Parathyroid adenoma (tissue), 2 donors: ENCODE results near the gene FNDC1.
A peak's percentile ranks its signal among the peaks of the same experiment; 100 is the strongest.
"Not testable (repeated sequence)": the region's sequence is repeated elsewhere in the genome, so short reads cannot be mapped to it uniquely, and the experiment has no call there.

Experiments used
- H2AFZ ChIP-seq: fragments of 300-600 bp; sonication (generic); one replicate; pipeline ENCODE4 v1.7.0; 2017; ENCODE audit warnings: antibody characterized with exemption, mild to moderate bottlenecking
- H3K27ac ChIP-seq: fragments of 300-600 bp; sonication (generic); one replicate; pipeline ENCODE4 v1.7.0; 2017
- H3K27me3 ChIP-seq: fragments of 300-600 bp; sonication (generic); one replicate; pipeline ENCODE4 v1.7.0; 2017; ENCODE audit warnings: low read length; ENCODE audit not compliant: control insufficient read depth, insufficient read depth
- H3K36me3 ChIP-seq: fragments of 300-600 bp; sonication (generic); one replicate; pipeline ENCODE4 v1.7.0; 2017; ENCODE audit warnings: low read length; ENCODE audit not compliant: control insufficient read depth, insufficient read depth
- H3K4me1 ChIP-seq: fragments of 300-600 bp; sonication (generic); one replicate; pipeline ENCODE4 v1.7.0; 2017; ENCODE audit warnings: control low read depth
- H3K4me2 ChIP-seq: fragments of 300-600 bp; sonication (generic); one replicate; pipeline ENCODE4 v1.7.0; 2017; ENCODE audit warnings: low read length
- H3K4me3 ChIP-seq: fragments of 300-600 bp; sonication (generic); one replicate; pipeline ENCODE4 v1.7.0; 2017; ENCODE audit warnings: low read depth, low read length
- H3K79me2 ChIP-seq: fragments of 300-600 bp; sonication (generic); one replicate; pipeline ENCODE4 v1.7.0; 2017; ENCODE audit warnings: control low read depth
- H3K9ac ChIP-seq: fragments of 300-600 bp; sonication (generic); one replicate; pipeline ENCODE4 v1.7.0; 2017; ENCODE audit warnings: mild to moderate bottlenecking
- H3K9me3 ChIP-seq: fragments of 300-600 bp; sonication (generic); one replicate; pipeline ENCODE4 v1.7.0; 2017; ENCODE audit warnings: low read length; ENCODE audit not compliant: control insufficient read depth
- TF ChIP-seq, protein P1 (sequence below): fragments of 300-600 bp; sonication (generic); IDR thresholded peaks from one replicate; pipeline ENCODE4 v1.7.0; 2017; ENCODE audit warnings: antibody characterized with exemption, mild to moderate bottlenecking
- donor health status: primary hyperparathyroidism.

The FNDC1 gene

DNA sequence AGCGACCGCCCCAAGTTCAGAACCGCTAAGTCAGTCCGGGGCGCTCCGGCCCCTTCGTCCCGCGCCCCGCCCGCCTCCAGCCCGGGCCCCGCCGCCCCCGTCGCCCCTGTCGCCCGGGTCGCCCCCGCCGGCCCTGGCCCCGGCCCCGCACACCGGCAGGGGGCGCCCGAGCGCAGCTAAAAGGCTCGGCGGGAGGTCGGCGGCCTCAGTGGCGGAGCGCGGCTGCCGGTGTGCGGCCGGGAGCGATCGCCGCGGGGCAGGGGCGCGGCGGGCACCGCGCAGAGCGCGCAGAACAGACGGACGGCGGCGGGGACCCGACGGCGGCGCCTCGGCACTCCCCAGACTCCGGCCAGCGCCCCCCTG, at the start of gene FNDC1:
TSS of gene FNDC1 (plus strand) at position 208 of the 363 bp plus-strand sequence. CDS start 197 bp downstream, outside the sequence.
- H3K79me2 ChIP-seq = no peaks in the 10 kb centered on the region
- H3K4me1 ChIP-seq = no peaks in the 10 kb centered on the region
- H3K4me3 ChIP-seq = peak within 1 kb of the TSS; percentile 1
- H2AFZ ChIP-seq = peak within 1 kb of the TSS; percentile 58
- no peaks in the 10 kb centered on the region for H3K9me3 ChIP-seq
- H3K27ac ChIP-seq = no peak within 1 kb of the TSS
- no peak within 1 kb of the TSS for H3K9ac ChIP-seq
- peak within 1 kb of the TSS; percentile 57 for H3K4me2 ChIP-seq
- TF ChIP-seq, protein P1, sequence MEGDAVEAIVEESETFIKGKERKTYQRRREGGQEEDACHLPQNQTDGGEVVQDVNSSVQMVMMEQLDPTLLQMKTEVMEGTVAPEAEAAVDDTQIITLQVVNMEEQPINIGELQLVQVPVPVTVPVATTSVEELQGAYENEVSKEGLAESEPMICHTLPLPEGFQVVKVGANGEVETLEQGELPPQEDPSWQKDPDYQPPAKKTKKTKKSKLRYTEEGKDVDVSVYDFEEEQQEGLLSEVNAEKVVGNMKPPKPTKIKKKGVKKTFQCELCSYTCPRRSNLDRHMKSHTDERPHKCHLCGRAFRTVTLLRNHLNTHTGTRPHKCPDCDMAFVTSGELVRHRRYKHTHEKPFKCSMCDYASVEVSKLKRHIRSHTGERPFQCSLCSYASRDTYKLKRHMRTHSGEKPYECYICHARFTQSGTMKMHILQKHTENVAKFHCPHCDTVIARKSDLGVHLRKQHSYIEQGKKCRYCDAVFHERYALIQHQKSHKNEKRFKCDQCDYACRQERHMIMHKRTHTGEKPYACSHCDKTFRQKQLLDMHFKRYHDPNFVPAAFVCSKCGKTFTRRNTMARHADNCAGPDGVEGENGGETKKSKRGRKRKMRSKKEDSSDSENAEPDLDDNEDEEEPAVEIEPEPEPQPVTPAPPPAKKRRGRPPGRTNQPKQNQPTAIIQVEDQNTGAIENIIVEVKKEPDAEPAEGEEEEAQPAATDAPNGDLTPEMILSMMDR = no peak
- peaks cover 7% of the 10 kb centered on the region for H3K27me3 ChIP-seq
- no peaks in the 10 kb centered on the region for H3K36me3 ChIP-seq

DNA sequence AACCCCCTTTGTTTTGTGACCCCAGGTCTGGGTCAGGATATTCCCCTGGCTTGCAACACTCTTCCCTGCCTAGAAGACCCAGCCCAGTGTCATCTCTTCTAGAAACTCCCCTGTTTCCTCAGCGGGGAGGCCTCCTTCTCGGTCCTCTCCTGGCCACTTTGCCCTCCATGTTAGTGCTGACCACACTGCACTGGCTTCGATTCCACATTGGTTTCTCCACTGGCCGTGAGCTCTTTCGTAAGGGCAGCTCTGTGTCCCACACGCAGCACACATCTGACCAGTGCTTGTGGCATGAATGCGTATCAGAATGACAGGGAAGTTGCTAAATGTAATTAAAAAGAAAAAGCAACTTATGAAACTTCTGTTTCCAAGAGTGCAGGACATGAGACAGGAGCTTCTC, 49.4 kb upstream of the FNDC1 start:
- Histone ChIP-seq H3K27me3 (no peaks in the 10 kb centered on the region), H3K27ac (no peak overlapping the region), H3K4me2 (no peak overlapping the region), H3K4me1 (peaks cover 2% of the 10 kb centered on the region), H3K9me3 (no peaks in the 10 kb centered on the region), H2AFZ (no peak overlapping the region), H3K9ac (no peak overlapping the region), H3K36me3 (no peaks in the 10 kb centered on the region), H3K4me3 (no peak overlapping the region), H3K79me2 (no peaks in the 10 kb centered on the region)
- TF ChIP-seq, protein P1 = no peak

DNA sequence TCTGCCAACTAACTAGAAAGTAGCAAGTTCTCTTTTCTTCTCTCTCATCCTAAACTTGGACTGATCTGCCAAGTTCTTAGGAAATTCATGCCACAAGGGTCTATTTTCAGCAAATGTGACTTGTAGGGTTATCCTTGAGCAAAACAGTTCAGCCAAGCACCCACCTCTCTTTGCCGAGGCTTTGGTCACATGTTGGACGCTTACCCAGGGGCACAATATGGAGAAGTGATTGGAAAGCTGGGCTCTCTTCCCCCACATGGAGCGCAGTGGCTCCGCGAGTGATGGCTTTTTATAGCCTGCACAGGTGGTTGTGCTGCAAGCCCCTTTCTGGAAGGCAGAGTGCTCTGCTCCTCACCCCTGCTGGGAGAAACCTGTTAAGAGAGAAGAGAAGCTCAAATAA, 47.7 kb upstream of the FNDC1 start:
- Histone ChIP-seq H3K9ac (no peak overlapping the region), H3K36me3 (no peaks in the 10 kb centered on the region), H3K4me3 (no peak overlapping the region), H2AFZ (no peak overlapping the region), H3K9me3 (no peaks in the 10 kb centered on the region), H3K27ac (no peak overlapping the region), H3K79me2 (no peaks in the 10 kb centered on the region), H3K4me1 (peaks cover 2% of the 10 kb centered on the region), H3K4me2 (no peak overlapping the region), H3K27me3 (no peaks in the 10 kb centered on the region)
- TF ChIP-seq, protein P1 = no peak

DNA sequence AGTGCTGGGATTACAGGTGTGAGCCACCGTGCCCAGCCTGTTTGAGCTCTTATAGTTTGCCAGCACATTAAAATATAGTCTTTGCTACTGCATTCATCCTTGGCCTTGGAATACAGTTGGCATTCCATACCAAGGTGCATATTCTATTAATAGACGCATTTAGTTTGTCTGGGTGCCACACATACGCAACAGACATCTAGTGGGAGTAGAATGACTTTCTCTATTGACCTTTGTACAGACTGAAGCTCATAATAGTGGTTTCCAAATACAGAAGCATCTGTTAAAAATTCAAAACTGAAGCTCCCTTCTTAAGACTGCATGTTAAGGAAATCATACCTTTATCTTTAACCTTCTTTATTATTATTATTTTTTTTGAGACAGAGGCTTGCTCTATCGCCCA, 46.7 kb upstream of the FNDC1 start:
- TF ChIP-seq, protein P1 = no peak
- H3K27me3 ChIP-seq = no peaks in the 10 kb centered on the region
- no peaks in the 10 kb centered on the region for H3K36me3 ChIP-seq
- no peaks in the 10 kb centered on the region for H3K9me3 ChIP-seq
- no peak overlapping the region for H3K4me3 ChIP-seq
- H3K27ac ChIP-seq = no peak overlapping the region
- no peak overlapping the region for H3K4me2 ChIP-seq
- no peak overlapping the region for H3K9ac ChIP-seq
- H3K79me2 ChIP-seq = no peaks in the 10 kb centered on the region
- peaks cover 2% of the 10 kb centered on the region for H3K4me1 ChIP-seq
- no peak overlapping the region for H2AFZ ChIP-seq

DNA sequence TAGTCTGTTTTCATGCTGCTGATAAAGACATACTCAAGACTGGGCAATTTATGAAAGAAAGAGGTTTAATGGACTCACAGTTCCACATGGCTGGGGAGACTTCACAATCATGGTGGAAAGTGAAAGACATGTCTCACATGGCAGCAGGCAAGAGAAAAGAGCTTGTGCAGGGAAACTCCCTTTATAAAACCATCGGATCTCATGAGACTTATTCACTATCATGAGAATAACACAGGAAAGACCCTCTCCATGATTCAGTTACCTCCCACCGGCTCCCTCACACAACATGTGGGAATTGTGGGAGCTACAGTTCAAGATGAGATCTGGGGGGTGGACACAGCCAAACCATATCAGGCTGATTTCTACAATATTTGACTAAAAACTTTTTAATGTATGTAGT, 45.4 kb upstream of the FNDC1 start:
- H2AFZ ChIP-seq, H3K9ac ChIP-seq, H3K79me2 ChIP-seq, H3K4me1 ChIP-seq, H3K4me2 ChIP-seq, H3K27me3 ChIP-seq, H3K9me3 ChIP-seq, H3K36me3 ChIP-seq, H3K27ac ChIP-seq, H3K4me3 ChIP-seq: not testable (repeated sequence)
